Activated effector memory CD4-positive, alpha-beta T cell treated with Interleukin-2 at 50 U/mL for 16 hours (primary cell): ENCODE measurements around the gene BRCA2.
A peak's percentile ranks its signal among the peaks of the same experiment; 100 is the strongest.

ENCODE experiments used
- DNase-seq: peaks from one replicate; pipeline ENCODE4 v3.0.0-alpha.2; 2020

The BRCA2 gene

DNA sequence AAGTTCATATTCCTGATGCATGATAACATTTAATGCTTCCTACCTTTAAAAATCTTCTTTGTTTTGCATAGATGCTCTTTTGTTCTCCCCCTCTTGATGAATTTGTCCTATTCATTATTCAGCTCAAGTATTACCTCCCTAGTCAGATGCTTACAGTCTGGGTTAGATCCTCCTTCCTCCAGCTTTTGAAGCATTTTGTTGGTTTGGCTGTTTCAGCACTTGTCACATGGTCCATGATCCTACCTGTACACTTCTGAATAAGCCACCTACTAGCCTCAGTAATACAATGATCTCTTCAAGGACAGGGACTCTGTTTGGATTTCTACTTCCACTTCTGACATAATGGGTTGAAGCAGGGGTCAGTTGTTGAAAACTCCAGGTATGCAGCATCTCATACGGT is 75.2 kb downstream of the BRCA2 start:
- no peak for DNase-seq

DNA sequence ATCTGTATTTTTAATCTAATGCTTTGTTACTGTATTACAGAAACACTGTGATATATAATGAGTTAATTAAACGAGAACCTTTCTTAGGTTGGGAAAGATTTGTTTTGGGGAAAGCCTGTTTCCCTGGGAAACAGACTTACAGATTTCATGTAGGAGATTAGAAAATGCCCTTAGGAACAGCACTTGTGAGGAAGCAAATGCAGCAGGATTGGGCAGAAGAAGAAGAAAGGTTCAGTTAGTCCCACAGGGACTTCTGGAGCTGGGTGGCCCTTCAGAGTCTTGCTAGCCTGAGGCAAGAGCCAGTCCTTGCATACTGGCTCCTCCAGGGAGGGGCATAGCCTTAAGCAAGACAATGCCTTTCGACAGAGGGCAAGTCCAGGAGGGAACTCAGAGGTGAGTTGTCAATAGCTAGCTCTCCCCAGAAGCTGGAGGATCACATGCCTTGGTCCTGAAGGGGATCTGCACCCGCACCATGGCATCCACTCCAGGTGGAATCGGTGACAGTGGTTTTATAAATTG is 75.9 kb downstream of the BRCA2 start:
- DNase-seq = no peak

DNA sequence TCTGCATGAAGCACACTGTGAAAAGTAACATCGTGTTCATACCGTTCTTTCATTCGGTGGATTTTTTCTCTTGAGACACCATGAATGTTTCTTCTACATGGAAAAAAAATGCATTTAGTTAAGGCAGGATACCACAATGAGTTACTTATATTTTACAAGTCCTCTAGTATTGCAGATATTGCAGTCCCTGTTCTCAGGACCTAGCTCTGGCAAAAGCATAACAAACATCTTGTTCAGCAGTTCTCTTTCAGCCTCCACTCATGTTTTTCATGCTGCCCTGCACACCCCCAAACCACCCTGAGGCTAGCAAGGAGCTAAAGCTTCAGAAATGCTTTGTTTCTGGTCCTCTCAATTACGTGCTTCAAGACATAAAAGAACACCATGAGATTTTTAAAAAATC is 87.8 kb downstream of the BRCA2 start:
- no peak for DNase-seq

- no peak for DNase-seq
Observed at GRCh38 chr13:32407854-32408253, 92.5 kb downstream of the BRCA2 start.

GRCh38 chr13:32408296-32409000 is 93.1 kb downstream of the BRCA2 start:
- no peak for DNase-seq

- DNase-seq = no peak
Observed at GRCh38 chr13:32409001-32409313, 93.6 kb downstream of the BRCA2 start.

DNA sequence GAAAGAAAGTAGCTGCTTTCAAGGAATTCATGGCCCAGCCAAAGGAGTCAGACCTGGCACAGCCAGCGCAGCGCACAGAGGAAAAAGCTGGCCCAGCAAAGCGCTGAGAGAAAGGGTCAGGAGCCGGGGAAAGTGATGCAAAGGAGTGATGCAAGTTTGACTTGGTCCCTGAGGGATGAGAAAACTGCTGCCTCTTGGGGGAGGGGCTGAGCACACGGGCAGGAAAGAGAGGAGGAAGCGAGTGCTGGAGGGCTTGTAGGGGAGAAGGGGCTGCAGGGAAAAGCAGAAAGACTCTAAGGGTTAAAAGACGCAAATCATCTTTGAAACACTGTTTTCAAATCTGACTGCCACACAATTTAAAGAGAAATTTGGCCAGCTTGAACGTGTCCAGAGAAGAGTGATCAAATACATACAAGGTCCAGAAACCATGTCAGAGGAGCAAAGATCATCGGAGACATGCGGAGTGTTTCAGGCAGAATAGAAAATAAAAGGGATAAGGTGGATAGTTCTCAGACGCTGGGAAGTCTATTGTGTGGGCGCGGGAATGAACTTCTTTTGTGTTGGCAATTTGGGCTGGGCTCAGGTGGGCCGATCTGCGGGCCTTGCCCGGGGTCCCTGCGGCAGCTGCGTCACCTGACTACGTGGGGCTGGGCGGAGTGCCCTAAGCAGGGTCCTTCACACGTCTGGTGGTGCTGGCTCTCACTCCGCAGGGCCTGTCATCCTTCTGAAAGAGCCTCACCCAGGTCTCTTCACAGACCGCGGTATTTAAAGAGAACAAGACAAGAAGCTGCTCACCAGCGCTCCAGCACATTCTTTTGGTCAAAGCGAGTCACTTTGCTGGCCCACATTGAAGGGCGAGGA is 94.5 kb downstream of the BRCA2 start:
- DNase-seq = no peak

- no peak for DNase-seq
Observed at GRCh38 chr13:32413284-32413683, 98.0 kb downstream of the BRCA2 start.

GRCh38 chr13:32414580-32414979 is 99.3 kb downstream of the BRCA2 start:
- DNase-seq = no peak

GRCh38 chr13:32415019-32415418 is 99.7 kb downstream of the BRCA2 start:
- DNase-seq = no peak

DNA sequence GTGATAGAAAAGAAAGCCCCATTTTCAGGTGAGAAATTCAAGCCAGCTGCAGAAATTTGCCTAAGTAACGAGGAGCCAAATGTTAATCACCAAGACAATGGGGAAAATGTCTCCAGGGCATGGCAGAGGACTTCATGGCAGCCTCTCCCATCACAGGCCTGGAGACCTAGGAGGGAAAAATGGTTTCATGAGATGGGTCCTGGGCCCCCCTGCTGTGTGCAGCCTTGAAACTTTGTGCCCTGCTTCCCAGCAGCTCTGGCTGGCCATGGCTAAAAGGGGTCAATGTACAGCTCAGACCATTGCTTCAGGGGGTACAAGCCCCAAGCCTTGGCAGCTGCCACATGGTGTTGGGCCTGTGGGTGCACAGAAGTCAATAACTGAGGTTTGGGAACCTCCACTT is 102.7 kb downstream of the BRCA2 start:
- DNase-seq = no peak

DNA sequence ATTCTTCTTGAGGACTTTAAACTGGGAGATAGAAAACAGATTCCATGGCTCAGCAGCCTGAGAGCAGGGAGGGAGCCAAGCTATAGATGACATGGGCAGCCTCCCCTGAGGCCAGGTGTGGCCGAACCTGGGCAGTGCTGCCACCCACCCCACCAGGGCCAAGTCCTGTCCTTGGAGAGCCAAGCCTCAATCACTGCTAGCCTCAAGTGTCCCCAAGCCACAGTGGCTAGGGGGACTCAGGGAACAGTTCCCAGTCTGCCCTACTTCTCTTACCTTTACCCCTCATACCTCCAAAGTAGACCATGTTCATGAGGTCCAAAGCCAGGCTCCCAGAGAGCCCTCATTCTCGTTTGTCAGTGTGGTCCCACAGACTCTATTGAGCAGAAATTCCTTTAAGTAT is 104.6 kb downstream of the BRCA2 start:
- DNase-seq = no peak

DNA sequence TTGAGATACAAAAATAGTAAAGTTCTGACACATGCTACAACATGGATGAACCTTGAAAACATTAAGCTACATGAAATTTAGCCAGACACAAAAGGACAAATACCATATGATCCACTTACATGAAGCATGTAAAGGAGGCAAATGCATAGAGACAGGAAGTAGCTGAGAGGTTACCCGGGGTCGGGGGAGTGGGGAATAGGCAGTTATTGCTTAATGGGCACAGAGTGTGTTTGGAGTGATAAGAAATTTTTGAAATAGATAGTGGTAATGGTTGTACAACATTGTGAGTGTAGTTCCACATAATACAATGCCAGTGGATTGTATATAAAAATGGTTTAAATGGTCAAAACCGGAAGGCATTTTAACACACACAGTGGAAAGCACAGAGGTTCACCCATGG is 108.3 kb downstream of the BRCA2 start:
- DNase-seq = no peak

DNA sequence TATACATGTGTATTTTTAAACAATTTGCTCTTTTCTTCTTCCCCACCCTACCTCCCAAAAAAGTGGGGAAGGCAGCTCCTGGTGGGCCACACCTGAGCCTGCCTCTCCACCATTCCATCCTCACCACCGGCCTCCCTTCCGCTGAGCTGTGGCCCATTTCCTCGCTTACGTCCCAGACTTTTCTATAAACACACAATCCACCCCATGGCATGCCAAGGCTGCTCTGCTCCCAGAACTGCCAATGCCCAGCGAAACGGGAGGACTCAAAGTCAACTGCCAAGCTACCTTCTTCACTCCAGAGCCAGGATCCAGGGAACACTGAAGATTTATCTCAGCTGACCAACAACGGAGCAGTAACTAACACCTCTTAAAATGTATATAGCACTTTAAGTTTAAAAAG is 109.8 kb downstream of the BRCA2 start:
- DNase-seq = no peak

DNA sequence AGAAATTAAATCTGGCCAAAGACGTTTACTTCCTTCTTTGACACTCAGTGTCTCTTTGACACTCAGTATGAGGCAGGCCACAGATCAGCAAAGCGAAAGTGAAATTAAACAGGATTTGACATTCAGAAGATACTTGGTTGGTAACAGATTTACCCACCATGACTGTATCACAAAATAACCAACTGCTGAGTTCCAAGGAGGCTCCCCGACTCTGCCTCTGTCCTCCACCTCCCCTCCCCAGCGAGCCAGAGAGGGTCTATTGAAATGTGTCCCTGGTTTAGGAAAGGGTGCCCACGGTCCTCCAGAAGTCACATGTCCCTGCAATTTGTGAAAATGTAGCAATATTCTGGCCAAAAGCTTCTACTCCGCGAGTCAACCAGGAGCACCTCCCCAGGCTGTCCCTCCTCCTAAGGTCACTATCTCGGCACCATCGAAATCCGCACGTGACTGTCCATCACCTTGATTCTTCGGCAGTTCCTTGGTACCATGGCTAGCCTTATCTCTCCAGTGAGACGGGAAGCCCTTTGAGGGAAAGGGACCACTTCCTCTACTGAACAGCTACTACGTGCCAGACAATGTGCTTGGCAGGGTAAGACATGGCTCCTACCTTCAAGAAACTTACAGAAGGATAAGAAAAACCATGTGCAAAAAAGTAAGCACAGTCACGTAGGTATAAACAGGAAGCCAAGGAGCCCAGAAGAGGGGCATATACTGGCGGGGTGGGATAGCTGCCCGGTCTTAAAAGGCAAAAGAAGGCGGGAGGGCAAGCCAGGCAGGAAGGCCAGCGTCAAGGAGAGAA is 111.1 kb downstream of the BRCA2 start:
- DNase-seq = peak; percentile 15

DNA sequence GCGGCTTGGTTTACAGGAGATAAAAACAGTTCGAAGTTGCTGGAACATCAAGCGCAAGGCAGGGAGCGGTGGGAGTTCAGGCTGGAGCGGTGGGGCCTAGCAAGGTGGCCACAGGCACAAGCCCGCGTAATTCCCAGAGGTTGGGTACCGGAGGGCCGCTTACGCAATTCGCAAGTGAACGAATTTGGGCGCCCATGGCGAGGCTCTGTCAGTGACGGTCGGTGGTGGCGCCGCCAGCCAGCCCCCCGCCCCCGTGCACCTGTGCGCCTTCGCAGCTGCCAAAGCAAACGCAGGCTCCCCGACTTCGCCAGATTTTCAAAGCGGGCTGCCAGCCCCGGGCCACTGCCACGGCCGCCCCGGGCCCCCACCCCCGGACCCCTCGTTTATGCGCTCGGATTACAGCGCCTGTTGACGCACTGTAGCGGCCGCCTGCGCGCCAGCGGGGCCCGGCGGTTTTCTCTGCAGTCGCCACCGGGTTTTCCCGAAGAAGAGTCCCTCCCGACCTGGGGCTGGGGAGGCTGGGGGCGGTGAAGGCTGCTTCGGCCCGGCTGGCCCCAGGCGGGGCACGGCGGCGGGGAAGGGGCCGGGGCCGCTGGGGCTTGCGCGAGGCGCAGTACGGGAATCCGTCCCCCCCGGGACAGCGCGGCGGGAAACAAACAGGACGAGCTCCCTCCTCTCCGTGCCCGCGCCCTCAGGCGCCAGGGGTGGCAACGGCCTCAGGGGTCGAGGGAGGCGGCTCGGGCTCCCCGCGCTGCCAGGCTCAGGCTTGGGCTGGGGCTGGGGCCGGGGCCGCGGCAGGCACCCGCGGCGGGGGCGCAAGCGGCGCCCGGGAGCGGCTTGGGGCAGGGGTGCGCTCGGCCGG is 111.9 kb downstream of the BRCA2 start:
- DNase-seq = peak; percentile 45

DNA sequence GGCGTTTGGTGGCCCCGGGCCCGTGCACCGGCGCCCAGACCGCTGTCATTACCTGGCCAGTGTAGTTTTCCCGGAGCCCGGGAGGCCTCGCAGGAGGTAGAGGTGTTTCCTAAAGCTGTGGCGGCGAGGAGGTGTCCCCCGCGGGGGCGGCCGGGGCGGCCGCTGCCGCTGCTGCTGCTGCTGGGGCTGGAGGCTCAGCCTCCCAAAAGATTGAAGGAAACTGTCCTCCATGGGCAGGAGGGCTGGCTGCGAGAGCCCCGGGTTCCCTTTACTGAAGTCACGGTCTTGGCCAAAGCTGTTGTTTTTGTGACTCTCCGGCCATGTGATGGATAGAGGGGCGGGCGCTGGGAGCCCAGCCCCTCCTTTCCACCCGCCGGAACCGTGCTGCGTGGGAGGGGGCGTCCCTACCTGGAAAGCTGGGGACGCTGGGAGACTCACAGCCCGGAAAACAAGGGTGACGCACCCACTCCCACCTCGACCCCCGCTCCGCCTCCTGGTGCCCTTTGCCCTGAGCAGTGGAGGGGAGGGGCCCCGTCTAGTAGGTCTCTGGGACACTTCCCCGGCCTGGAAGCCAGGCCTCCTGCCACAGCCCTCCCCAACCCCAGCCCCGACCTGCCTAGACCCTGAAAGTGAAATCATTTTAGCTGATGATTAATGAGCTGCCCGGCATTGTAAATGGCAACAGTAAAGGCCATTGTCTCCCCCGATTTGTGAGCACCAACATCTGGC is 112.7 kb downstream of the BRCA2 start, which contains the start of gene N4BP2L1:
TSS of gene N4BP2L1 (minus strand) at position 279 of the 729 bp plus-strand sequence. CDS start at position 231, 48 bp downstream.
- peak; percentile 73 for DNase-seq

DNA sequence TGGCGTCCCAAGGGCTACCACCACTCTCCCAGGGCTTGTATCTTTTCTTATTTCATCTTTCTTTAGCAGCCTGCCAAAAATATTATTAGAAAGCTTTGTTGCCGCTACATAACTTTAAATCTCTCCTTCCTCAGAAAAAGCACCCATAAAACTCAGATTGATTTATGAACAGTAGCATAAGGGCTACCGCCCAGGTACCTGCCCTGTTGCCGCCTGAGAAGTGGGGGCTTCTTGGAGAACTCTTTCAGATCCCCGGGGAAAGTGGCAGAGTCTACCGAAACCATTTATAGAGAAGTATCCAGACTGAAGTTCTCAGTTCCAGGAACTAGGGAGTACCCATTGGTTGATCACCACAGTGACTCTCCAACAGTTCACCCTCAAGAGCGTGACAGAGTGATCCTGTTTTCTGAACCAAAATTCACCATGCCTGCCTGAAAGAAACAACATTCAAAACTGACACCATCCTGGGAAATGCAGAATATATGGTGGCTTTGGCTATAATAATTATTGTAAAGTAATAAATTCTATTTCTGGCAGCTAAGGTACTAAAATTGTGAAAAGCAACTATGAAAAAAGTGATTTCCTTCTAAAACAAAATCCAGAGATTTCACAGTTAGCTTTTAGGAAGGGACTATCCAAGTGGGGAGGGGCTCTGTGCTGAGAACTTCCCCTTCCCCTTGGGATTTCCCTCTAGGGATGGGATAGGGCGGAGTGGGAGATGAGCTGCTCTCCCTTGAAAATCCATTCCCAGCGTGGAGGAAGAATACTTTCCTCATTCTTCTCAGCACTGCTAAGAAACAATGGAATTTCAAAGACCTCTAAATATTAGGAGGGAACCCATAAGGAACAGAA is 113.5 kb downstream of the BRCA2 start:
- no peak for DNase-seq

DNA sequence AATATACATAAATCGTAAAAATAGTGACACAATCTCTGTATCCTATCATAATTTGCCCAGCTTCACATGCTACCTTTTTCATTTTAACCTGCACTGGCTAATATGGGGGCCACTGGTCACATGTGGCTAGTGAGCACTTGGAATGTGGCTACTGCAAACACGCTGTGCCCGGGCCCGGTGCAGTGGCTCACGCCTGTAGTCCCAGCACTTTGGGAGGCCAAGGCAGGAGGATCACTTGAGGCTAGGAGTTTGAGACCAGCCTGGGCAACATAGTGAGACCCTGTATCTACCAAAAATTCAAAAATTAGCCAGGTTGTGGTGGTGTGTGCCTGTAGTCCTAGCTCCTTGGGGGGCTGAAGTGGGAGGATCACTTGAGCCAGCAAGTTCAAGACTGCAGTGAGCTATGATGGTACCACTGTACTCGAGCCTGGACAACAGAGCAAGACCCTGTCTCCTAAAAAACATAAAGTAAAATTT is 114.2 kb downstream of the BRCA2 start:
- DNase-seq = no peak

- DNase-seq = no peak
Observed at GRCh38 chr13:32430018-32430747, 114.9 kb downstream of the BRCA2 start.
